Activated naive CD4-positive, alpha-beta T cell treated with anti-CD3 and anti-CD28 coated beads, Interleukin-2, amount 10 ng/mL, durations not matched to agents 5 hours and 36 hours (primary cell): ENCODE results near the gene OTOGL. TPM values are rescaled to one million over a fixed set of nuclear protein-coding genes. Genes with fewer than 3 reads are reported as not detected.

Experiments
- total RNA-seq, 2 experiments: library from RNA; stranded (reverse); gene quantifications; one replicate each; pipeline ENCODE4 v1.2.3, GENCODE V29; 2021

Gene OTOGL
- total RNA-seq: not detected

GRCh38 chr12:80099259-80099658 lies at the start of gene OTOGL:
Gene OTOGL, plus strand, starts transcription at chr12:80099537. Its CDS starts 109,895 bp downstream, at chr12:80209432.

Other genes starting within 250 kb of the OTOGL start
- gene PPP1R12A, start 164.4 kb upstream of the OTOGL start, total RNA-seq: 10 to 100 TPM; 94.3 to 94.5 TPM